T-helper 2 cell treated with Interferon-gamma antibody and Interleukin-4, amounts not matched to agents 5 μg/mL and 100 μg/mL, for 36 hours (primary cell): ENCODE measurements around the gene RCOR2.
"Not testable (repeated sequence)": the region's sequence is repeated elsewhere in the genome, so short reads cannot be mapped to it uniquely, and the experiment has no call there.

ENCODE experiments used
- DNase-seq: peaks from one replicate; pipeline ENCODE4 v3.0.0; 2021; ENCODE audit warnings: low spot score
- H3K27ac Mint-ChIP-seq: one replicate; pipeline ENCODE4 v1.8.0; 2021; ENCODE audit warnings: mild to moderate bottlenecking, mixed read lengths
- H3K27me3 Mint-ChIP-seq: one replicate; pipeline ENCODE4 v1.8.0; 2021; ENCODE audit warnings: low read depth, mixed read lengths
- H3K36me3 Mint-ChIP-seq: one replicate; pipeline ENCODE4 v1.8.0; 2021; ENCODE audit warnings: low read depth, mixed read lengths
- H3K4me1 Mint-ChIP-seq: one replicate; pipeline ENCODE4 v1.8.0; 2021; ENCODE audit warnings: low read depth, mixed read lengths
- H3K4me3 Mint-ChIP-seq: one replicate; pipeline ENCODE4 v1.8.0; 2022; ENCODE audit warnings: mild to moderate bottlenecking, moderate library complexity, mixed read lengths
- H3K9me3 Mint-ChIP-seq: one replicate; pipeline ENCODE4 v1.8.0; 2021; ENCODE audit warnings: mixed read lengths

The RCOR2 gene

GRCh38 chr11:63871962-63872799 lies 44.8 kb downstream of the RCOR2 start:
- Mint-ChIP-seq H3K4me1 (peaks cover 50% of the 10 kb centered on the region), H3K27me3 (no peaks in the 10 kb centered on the region), H3K36me3 (peaks cover 36% of the 10 kb centered on the region), H3K4me3 (peak overlapping the region; percentile 38), H3K27ac (no peak overlapping the region), H3K9me3 (no peaks in the 10 kb centered on the region)
- DNase-seq, result peak; percentile 53

DNA sequence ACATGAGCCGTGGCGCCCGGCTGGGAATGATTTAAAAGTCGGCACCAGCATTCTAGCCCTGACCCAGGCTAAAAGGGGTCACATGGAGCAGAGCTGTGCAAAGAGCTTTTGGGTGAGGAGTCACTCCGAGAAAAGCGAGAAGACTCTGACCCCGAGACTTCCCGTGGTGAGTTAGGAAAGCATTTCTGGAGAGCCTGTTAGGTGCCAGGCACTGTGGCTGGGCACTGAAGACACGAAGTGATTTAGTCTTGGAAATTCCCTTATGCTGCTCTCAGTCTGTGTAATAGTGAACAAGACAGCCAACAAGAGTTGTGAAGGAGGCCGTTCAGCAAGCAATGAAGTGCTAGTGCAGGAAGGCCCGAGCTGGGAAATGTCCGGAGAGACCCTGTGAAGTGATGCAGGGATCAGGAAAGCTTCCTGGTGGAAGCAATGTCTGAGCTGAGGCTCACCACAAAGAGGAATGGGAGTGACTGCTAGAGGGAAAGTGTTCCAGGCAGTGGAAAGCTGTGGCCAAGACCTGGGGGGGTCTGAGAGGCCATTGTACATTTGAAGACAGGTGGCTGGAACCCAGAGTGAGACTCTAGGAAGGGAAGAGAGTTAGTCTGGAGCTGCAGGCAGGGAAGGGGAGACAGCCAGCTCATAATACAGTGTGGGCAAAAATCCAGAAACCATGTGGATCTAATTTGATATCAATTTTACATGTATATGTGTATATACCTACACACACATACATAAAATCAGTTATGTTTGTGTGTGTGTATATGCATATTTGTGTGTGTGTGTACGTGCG lies 46.4 kb downstream of the RCOR2 start:
- no peaks in the 10 kb centered on the region for H3K27me3 Mint-ChIP-seq
- H3K36me3 Mint-ChIP-seq, result peaks cover 44% of the 10 kb centered on the region
- peak overlapping the region; percentile 72 for H3K4me3 Mint-ChIP-seq
- H3K27ac Mint-ChIP-seq, result peak overlapping the region; percentile 81
- H3K4me1 Mint-ChIP-seq, result peaks cover 66% of the 10 kb centered on the region
- DNase-seq, result no peak
- H3K9me3 Mint-ChIP-seq, result no peaks in the 10 kb centered on the region

GRCh38 chr11:63869683-63870082 lies 47.3 kb downstream of the RCOR2 start:
- no peaks in the 10 kb centered on the region for H3K9me3 Mint-ChIP-seq
- H3K36me3 Mint-ChIP-seq, result peaks cover 44% of the 10 kb centered on the region
- no peaks in the 10 kb centered on the region for H3K27me3 Mint-ChIP-seq
- H3K4me3 Mint-ChIP-seq, result peak overlapping the region; percentile 72
- H3K27ac Mint-ChIP-seq, result peak overlapping the region; percentile 81
- DNase-seq, result no peak
- peaks cover 71% of the 10 kb centered on the region for H3K4me1 Mint-ChIP-seq

- peak overlapping the region; percentile 72 for H3K4me3 Mint-ChIP-seq
- no peaks in the 10 kb centered on the region for H3K9me3 Mint-ChIP-seq
- peak overlapping the region; percentile 81 for H3K27ac Mint-ChIP-seq
- peaks cover 41% of the 10 kb centered on the region for H3K36me3 Mint-ChIP-seq
- peaks cover 71% of the 10 kb centered on the region for H3K4me1 Mint-ChIP-seq
- no peak for DNase-seq
- no peaks in the 10 kb centered on the region for H3K27me3 Mint-ChIP-seq
Observed at GRCh38 chr11:63869171-63869591, 47.8 kb downstream of the RCOR2 start.

DNA sequence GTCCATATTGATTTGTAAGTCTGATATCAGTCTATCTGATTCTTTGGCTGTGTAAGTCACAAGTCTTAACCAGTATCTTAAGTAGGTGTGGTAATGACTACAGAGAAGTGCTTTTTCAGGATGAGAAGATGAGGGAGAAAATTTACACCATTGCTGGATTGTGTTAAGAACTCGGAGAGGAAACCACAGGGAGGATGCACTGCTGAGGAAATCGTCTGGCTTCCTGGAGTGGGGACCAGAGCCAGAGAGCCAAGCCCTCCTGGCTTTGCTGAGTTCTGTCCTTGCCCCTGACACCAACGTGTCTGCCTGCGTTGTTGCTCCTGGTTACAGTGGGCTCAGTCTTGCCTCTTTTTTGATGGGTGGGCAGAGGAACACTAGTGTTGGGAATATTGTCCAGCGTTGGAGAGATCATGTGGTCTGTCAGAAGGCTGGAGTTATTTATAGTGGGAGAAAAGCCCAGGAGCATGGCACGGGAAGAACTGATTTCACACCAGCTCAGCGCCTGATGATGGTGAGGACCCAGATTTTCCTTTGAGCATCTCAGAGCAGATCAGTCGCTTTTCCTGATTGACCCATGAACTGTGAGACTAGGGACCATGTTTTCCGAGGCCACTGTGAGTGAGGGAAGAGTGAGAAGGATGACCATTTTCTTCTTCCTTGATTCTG lies 48.4 kb downstream of the RCOR2 start:
- Mint-ChIP-seq H3K9me3 (no peaks in the 10 kb centered on the region), H3K36me3 (peaks cover 39% of the 10 kb centered on the region), H3K4me3 (peak overlapping the region; percentile 4), H3K27ac (peak overlapping the region; percentile 2), H3K27me3 (no peaks in the 10 kb centered on the region), H3K4me1 (peaks cover 71% of the 10 kb centered on the region)
- DNase-seq, result no peak

- no peaks in the 10 kb centered on the region for H3K9me3 Mint-ChIP-seq
- peaks cover 75% of the 10 kb centered on the region for H3K4me1 Mint-ChIP-seq
- no peak for DNase-seq
- peaks cover 46% of the 10 kb centered on the region for H3K36me3 Mint-ChIP-seq
- H3K4me3 Mint-ChIP-seq, result no peak overlapping the region
- H3K27me3 Mint-ChIP-seq, result no peaks in the 10 kb centered on the region
- no peak overlapping the region for H3K27ac Mint-ChIP-seq
Observed at GRCh38 chr11:63867511-63867910, 49.5 kb downstream of the RCOR2 start.

- H3K4me3 Mint-ChIP-seq, result peak overlapping the region; percentile 74
- no peaks in the 10 kb centered on the region for H3K9me3 Mint-ChIP-seq
- H3K36me3 Mint-ChIP-seq, result peaks cover 52% of the 10 kb centered on the region
- H3K27ac Mint-ChIP-seq, result peak overlapping the region; percentile 87
- peak; percentile 76 for DNase-seq
- no peaks in the 10 kb centered on the region for H3K27me3 Mint-ChIP-seq
- H3K4me1 Mint-ChIP-seq, result peaks cover 72% of the 10 kb centered on the region
Observed at GRCh38 chr11:63866211-63866610, 50.8 kb downstream of the RCOR2 start.

- not testable (repeated sequence) for H3K4me3 Mint-ChIP-seq
- peaks cover 52% of the 10 kb centered on the region for H3K4me1 Mint-ChIP-seq
Observed at GRCh38 chr11:63863620-63864019, 53.3 kb downstream of the RCOR2 start.

DNA sequence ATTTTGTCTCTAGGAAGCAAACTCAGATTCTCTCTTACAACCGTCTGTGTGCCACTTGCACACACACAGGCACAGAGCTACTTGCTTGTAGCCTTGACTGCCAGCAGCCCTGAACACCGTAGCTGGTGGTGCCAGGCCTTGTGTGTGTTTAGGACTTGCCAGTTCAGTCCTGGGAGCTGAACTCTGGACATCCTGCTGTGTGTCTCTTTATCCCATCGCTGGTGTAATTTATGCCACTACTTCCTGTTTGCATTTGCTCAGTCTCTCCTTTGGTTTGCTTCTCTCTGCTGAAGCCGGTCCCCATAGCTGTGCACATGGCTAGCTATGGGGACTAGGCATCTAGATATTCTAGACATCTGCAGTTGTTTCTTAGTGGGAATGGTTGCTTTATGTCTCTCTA lies 54.0 kb downstream of the RCOR2 start:
- H3K9me3 Mint-ChIP-seq, result no peaks in the 10 kb centered on the region
- H3K4me1 Mint-ChIP-seq, result peaks cover 49% of the 10 kb centered on the region
- no peaks in the 10 kb centered on the region for H3K27me3 Mint-ChIP-seq
- peaks cover 44% of the 10 kb centered on the region for H3K36me3 Mint-ChIP-seq
- no peak for DNase-seq
- H3K4me3 Mint-ChIP-seq, result peak overlapping the region; percentile 23
- peak overlapping the region; percentile 69 for H3K27ac Mint-ChIP-seq

More at GRCh38 chr11:63863620-63864019, 53.3 kb downstream of the RCOR2 start:
- H3K36me3 Mint-ChIP-seq, result peaks cover 50% of the 10 kb centered on the region
- not testable (repeated sequence) for H3K27ac Mint-ChIP-seq, H3K27me3 Mint-ChIP-seq, DNase-seq, H3K9me3 Mint-ChIP-seq
